Measurements from ENCODE around the gene TMEM125.
A peak's percentile ranks its signal among the peaks of the same experiment; 100 is the strongest.

The TMEM125 gene

DNA sequence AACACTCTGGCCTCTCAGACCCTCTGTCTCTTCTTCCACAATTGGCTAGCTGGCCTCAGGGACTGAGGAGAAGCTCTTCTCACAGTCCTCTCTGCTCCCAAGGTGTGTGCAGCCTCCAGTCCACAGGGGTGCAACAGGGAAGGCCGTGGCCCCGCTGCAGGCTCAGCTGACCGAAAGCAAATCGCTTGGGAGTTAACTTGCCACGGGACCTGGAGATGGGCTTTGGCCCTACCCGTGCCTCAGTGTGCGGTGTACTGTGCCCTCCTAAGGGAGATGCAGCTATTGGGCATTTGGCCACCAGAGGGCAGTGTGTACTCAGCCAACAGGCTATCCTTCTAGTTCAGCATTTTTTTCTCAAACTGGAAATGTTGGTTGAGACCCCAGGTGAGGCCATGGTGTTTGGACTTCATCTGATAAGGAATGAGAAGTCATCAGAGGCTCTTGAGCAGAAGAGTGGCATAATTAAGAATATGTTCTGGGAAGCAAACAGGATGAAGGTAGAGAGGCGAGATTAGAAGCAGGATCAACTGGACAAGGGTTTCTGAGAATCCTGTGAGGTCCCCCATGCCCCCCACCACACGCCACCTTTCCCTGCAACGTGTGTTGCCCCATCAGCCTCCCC, 42.5 kb upstream of the TMEM125 start:
- DNase-seq, result peak; percentile 95
- Mint-ChIP-seq H3K27ac (no peak overlapping the region), H3K27me3 (ENCODE audit: low read depth, poor library complexity) (peaks cover 28% of the 10 kb centered on the region), H3K4me3 (no peak overlapping the region), H3K36me3 (ENCODE audit: low read depth) (no peaks in the 10 kb centered on the region), H3K4me1 (peaks cover 13% of the 10 kb centered on the region), H3K9me3 (no peaks in the 10 kb centered on the region)
- TF ChIP-seq, protein P1, sequence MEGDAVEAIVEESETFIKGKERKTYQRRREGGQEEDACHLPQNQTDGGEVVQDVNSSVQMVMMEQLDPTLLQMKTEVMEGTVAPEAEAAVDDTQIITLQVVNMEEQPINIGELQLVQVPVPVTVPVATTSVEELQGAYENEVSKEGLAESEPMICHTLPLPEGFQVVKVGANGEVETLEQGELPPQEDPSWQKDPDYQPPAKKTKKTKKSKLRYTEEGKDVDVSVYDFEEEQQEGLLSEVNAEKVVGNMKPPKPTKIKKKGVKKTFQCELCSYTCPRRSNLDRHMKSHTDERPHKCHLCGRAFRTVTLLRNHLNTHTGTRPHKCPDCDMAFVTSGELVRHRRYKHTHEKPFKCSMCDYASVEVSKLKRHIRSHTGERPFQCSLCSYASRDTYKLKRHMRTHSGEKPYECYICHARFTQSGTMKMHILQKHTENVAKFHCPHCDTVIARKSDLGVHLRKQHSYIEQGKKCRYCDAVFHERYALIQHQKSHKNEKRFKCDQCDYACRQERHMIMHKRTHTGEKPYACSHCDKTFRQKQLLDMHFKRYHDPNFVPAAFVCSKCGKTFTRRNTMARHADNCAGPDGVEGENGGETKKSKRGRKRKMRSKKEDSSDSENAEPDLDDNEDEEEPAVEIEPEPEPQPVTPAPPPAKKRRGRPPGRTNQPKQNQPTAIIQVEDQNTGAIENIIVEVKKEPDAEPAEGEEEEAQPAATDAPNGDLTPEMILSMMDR (IDR thresholded peaks at IDR 0.05), result peak; percentile 93

DNA sequence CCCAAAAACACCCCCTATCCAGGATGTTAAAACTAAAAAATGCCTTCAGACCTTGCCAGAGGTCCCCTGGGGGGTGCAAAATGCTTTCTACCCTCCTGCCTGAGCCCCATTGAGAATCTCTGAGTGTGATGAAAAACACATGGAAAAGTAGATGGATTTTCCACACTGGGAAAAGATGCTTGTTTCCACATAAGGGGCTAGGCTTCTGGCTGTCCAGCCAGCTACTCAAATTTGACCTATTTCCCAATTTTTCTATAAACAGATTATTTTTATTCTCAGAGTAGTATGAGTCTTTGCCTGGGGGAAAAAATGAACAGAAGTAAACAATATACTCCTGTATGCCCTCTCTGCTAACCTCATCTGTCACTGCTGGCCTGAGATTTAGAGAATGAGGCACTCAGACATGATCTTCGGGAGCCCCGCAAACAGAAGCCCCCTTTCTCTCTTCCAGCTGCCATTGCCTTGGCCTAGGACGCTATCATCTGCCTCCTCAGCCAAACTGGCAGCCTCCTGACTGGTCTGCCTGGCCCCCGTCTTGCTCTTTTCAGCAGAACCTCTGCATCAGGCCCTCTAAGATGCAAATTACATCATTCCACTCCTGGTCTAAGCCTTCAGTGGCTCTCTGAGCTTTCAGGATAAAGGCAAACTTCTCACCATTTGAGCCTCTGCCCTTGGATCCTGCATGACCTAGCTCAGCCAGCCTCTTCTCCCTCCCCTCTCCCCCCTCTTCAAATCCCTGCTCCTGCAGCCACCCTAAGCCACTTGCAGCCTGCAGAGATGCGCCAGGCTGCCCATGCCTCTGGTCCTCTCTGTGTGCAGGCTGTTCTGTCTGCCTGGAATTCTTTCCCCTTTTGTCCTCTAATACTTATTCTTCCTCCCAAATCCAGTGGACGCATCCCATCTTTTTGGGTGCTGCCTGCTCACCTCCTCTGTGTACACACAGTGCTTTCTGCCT, 39.7 kb upstream of the TMEM125 start:
- Mint-ChIP-seq H3K9me3 (no peaks in the 10 kb centered on the region), H3K4me1 (peaks cover 13% of the 10 kb centered on the region), H3K27ac (no peak overlapping the region), H3K27me3 (ENCODE audit: low read depth, poor library complexity) (peaks cover 16% of the 10 kb centered on the region), H3K36me3 (ENCODE audit: low read depth) (no peaks in the 10 kb centered on the region), H3K4me3 (no peak overlapping the region)
- TF ChIP-seq, protein P1 (IDR thresholded peaks at IDR 0.05), result no peak
- no peak for DNase-seq

DNA sequence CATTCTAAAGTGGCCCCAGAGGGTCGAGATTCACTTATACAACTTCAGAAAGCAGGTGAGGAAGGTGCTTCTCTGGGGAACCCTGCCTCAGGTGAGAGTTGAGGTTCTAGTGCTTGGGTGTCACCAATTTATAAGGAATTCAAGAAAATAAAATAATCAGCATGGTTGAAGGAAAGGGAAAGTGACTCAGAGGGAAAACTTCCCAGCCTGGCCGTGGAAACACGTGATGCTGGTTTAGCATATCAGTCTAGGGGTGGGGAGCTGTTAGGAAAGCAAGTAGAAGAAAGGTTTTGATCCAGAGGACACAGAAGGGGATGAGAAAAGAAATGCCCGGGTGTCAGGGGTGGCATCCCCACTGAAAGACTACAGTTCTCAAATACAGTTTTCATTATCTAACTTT, 37.7 kb upstream of the TMEM125 start:
- Mint-ChIP-seq H3K36me3 (ENCODE audit: low read depth) (no peaks in the 10 kb centered on the region), H3K27ac (peak overlapping the region; percentile 70), H3K27me3 (ENCODE audit: low read depth, poor library complexity) (peaks cover 18% of the 10 kb centered on the region), H3K4me3 (no peak overlapping the region), H3K4me1 (peaks cover 13% of the 10 kb centered on the region), H3K9me3 (no peaks in the 10 kb centered on the region)
- DNase-seq, result no peak
- TF ChIP-seq, protein P1 (IDR thresholded peaks at IDR 0.05), result no peak

DNA sequence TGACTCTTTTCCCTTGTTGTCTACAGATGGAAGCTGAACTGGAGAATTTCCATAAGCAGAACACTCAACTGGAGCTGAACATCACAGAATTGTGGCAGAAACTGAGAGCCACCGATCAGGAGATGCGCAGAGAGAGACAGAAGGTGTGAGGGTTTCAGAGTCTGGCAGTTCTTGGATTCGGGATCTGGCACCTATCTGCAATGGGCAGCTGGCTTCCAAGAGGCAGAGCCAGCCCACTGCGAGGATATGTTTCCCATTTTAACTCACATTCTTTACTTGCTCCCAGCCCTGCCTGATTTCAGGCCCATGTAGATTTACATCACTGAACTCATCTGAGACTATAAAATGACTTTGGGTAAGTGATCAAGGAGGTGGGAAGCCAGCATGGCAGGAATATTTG, 37.3 kb upstream of the TMEM125 start:
- H3K27ac Mint-ChIP-seq, result no peak overlapping the region
- TF ChIP-seq, protein P1 (IDR thresholded peaks at IDR 0.05), result no peak
- H3K36me3 Mint-ChIP-seq (ENCODE audit: low read depth), result no peaks in the 10 kb centered on the region
- peaks cover 18% of the 10 kb centered on the region for H3K27me3 Mint-ChIP-seq (ENCODE audit: low read depth, poor library complexity)
- no peak for DNase-seq
- peaks cover 9% of the 10 kb centered on the region for H3K4me1 Mint-ChIP-seq
- no peaks in the 10 kb centered on the region for H3K9me3 Mint-ChIP-seq
- no peak overlapping the region for H3K4me3 Mint-ChIP-seq

DNA sequence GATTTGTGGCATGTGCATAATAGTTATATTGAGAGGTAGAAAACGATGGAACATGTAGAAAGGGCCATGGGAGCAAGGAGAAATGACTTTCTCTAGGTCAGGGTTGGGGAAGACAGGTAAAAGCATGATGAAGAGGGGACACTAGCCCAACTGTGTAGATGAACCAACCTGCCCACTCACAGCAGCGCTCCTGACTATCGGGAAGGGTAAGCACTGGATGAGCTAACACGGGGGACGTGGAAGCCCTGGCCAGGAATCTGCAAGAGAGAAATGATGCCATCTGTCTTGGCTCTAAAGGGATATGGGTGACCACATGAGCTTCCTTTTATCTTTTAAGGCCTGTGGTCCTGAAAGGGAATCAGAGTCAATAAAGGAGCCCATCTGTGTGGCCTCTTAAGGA, 36.2 kb upstream of the TMEM125 start:
- Mint-ChIP-seq H3K4me3 (no peak overlapping the region), H3K36me3 (ENCODE audit: low read depth) (no peaks in the 10 kb centered on the region), H3K9me3 (no peaks in the 10 kb centered on the region), H3K4me1 (peaks cover 4% of the 10 kb centered on the region), H3K27me3 (ENCODE audit: low read depth, poor library complexity) (peaks cover 18% of the 10 kb centered on the region), H3K27ac (no peak overlapping the region)
- TF ChIP-seq, protein P1 (IDR thresholded peaks at IDR 0.05), result no peak
- no peak for DNase-seq

Measured in nephron progenitor cell (in vitro differentiated cells).